Gastrocnemius medialis (tissue), 4 donors: ENCODE results near the gene WDHD1. TPM values are rescaled to one million over a fixed set of nuclear protein-coding genes. Genes with fewer than 3 reads are reported as not detected.
A peak's percentile ranks its signal among the peaks of the same experiment; 100 is the strongest.

Source experiments
- ATAC-seq, 2 donors: fragments of 150-250 bp; one replicate each; pipeline ENCODE4 v1.9.1; 2016
- DNase-seq, 2 donors: peaks; one replicate each; pipeline ENCODE4 v3.0.0-alpha.2; 2019
- H3K27ac ChIP-seq, 4 donors: fragments of 200-600 bp; sonication (generic); 1 replicate in 1 of 4; 2 replicates in 3 of 4; pipeline ENCODE4 v1.5.1; 2016 to 2018; ENCODE audit warnings: mild to moderate bottlenecking in 2 of 4, moderate library complexity in 1 of 4
- H3K27me3 ChIP-seq, 3 donors: fragments of 200-600 bp; sonication (generic) in 2 of 3; 1 replicate in 1 of 3; 2 replicates in 2 of 3; pipeline versions ENCODE4 v1.5.1 to v1.6.0; 2016 to 2019; ENCODE audit warnings: mild to moderate bottlenecking in 1 of 3, moderate library complexity in 1 of 3
- H3K36me3 ChIP-seq, 2 donors: fragments of 200-600 bp; sonication (generic) in 1 of 2; one replicate each; pipeline ENCODE4 v1.5.1; 2017 to 2018
- H3K4me1 ChIP-seq, 2 donors: fragments of 200-600 bp; sonication (generic) in 1 of 2; one replicate each; pipeline ENCODE4 v1.5.1; 2016 to 2017; ENCODE audit warnings: mild to moderate bottlenecking in 2 of 2
- H3K4me3 ChIP-seq, 4 donors: fragments of 200-600 bp; sonication (generic) in 3 of 4; 1 replicate in 1 of 4; 2 replicates in 3 of 4; pipeline ENCODE4 v1.5.1; 2016 to 2019; ENCODE audit warnings: mild to moderate bottlenecking in 2 of 4
- H3K9me3 ChIP-seq, 3 donors: fragments of 200-600 bp; sonication (generic) in 2 of 3; 1 replicate in 1 of 3; 2 replicates in 2 of 3; pipeline ENCODE4 v1.5.1; 2016 to 2019
- POLR2A ChIP-seq, 2 donors: fragments of 450-650 bp; IDR thresholded peaks; one replicate each; pipeline ENCODE4 v1.6.1; 2017; ENCODE audit warnings: antibody characterized with exemption in 2 of 2, mild to moderate bottlenecking in 2 of 2, moderate library complexity in 2 of 2
- in situ Hi-C, 4 donors: fragments of 200-750 bp; cut with MboI; loops; one replicate each; pipeline versions ENCODE4 v1.15.0 to v1.8.0; 2017; ENCODE audit warnings: low sequenced_read_pairs in 4 of 4
- intact Hi-C: fragments of 100-400 bp; cut with DNase I; formaldehyde crosslinking; loops from one replicate; pipeline ENCODE4 v1.15.1; 2023; ENCODE audit warnings: low total_unique reads
- total RNA-seq, 4 donors: library from RNA; depleted of rRNA; stranded (reverse); fragments of >200 nt; gene quantifications; one replicate each; pipeline versions ENCODE4 v1.1.0 to v1.2.3, GENCODE V29; 2016
- TF ChIP-seq, protein P1 (sequence below), 5 experiments: fragments of 450-650 bp in 3 of 5; fragments of 200-600 bp in 2 of 5; sonication (generic) in 2 of 5; IDR thresholded peaks in 4 of 5; conservative IDR thresholded peaks in 1 of 5; 1 replicate in 4 of 5; 2 replicates in 1 of 5; pipeline ENCODE4 v1.5.1; 2016 to 2019; ENCODE audit warnings: antibody characterized with exemption in 5 of 5, mild to moderate bottlenecking in 3 of 5, moderate library complexity in 3 of 5

The WDHD1 gene, protein sequence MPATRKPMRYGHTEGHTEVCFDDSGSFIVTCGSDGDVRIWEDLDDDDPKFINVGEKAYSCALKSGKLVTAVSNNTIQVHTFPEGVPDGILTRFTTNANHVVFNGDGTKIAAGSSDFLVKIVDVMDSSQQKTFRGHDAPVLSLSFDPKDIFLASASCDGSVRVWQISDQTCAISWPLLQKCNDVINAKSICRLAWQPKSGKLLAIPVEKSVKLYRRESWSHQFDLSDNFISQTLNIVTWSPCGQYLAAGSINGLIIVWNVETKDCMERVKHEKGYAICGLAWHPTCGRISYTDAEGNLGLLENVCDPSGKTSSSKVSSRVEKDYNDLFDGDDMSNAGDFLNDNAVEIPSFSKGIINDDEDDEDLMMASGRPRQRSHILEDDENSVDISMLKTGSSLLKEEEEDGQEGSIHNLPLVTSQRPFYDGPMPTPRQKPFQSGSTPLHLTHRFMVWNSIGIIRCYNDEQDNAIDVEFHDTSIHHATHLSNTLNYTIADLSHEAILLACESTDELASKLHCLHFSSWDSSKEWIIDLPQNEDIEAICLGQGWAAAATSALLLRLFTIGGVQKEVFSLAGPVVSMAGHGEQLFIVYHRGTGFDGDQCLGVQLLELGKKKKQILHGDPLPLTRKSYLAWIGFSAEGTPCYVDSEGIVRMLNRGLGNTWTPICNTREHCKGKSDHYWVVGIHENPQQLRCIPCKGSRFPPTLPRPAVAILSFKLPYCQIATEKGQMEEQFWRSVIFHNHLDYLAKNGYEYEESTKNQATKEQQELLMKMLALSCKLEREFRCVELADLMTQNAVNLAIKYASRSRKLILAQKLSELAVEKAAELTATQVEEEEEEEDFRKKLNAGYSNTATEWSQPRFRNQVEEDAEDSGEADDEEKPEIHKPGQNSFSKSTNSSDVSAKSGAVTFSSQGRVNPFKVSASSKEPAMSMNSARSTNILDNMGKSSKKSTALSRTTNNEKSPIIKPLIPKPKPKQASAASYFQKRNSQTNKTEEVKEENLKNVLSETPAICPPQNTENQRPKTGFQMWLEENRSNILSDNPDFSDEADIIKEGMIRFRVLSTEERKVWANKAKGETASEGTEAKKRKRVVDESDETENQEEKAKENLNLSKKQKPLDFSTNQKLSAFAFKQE
- total RNA-seq = 1 to 10 TPM in 2 of 4 donors, under 1 TPM in 2; 0.72 to 1.2 (median 1.0) TPM

DNA sequence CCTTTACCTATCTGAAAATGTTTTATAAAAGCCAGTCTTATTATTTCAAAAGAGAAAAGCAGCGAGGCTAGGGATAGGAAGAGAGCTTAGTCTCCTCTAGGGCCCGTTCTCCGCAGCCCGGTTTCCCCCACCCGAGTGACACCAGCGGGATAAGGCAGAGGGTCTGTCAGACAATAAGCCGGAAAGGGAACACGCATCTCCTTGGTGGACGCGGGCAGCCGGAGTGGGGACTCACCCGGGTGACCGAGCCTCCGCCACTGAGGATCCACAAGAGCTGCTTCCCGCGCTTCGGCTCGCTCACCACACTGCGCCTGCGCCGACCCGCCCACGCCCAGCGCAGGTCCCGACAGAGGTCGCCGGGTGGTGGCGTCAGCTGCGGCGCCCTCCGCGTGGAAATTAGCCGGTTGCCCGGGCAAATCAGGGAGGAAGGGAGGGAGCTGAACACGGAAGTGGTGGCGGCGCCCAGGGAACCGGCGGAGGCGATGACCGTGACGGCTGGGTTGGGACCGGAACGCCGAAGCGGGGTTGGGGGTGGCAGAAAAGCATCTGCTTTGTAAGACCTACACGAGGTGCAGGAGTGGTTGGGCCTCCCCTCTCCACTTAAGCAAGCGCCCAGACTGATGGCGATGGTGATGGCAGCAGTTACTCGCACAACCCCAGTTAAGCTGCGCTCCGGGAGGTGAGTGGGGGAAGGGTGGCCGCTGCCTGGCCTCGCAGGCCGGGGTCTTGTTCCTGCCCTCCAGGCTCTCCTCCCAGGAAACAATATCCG lies at the start of gene WDHD1, which contains the start of gene SOCS4:
Gene WDHD1, minus strand, starts transcription at position 307 of the 769 bp plus-strand sequence. CDS start 312 bp downstream, outside the sequence.
Gene SOCS4, plus strand, starts transcription at position 444 of the 769 bp plus-strand sequence. CDS start 15,806 bp downstream, outside the sequence.
- no peaks in the 10 kb centered on the region for H3K27me3 ChIP-seq
- no peaks in the 10 kb centered on the region for H3K9me3 ChIP-seq
- TF ChIP-seq, protein P1, sequence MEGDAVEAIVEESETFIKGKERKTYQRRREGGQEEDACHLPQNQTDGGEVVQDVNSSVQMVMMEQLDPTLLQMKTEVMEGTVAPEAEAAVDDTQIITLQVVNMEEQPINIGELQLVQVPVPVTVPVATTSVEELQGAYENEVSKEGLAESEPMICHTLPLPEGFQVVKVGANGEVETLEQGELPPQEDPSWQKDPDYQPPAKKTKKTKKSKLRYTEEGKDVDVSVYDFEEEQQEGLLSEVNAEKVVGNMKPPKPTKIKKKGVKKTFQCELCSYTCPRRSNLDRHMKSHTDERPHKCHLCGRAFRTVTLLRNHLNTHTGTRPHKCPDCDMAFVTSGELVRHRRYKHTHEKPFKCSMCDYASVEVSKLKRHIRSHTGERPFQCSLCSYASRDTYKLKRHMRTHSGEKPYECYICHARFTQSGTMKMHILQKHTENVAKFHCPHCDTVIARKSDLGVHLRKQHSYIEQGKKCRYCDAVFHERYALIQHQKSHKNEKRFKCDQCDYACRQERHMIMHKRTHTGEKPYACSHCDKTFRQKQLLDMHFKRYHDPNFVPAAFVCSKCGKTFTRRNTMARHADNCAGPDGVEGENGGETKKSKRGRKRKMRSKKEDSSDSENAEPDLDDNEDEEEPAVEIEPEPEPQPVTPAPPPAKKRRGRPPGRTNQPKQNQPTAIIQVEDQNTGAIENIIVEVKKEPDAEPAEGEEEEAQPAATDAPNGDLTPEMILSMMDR (IDR thresholded peaks at IDR 0.05 in 4 of 5, conservative IDR thresholded peaks at IDR 0.05 in 1 of 5) = peak in 3 of 5 experiments; percentile 21 to 24 (median 22)
- TF ChIP-seq POLR2A (IDR thresholded peaks at IDR 0.05) = peak; percentile 61 to 65
- peak; percentile 91 for DNase-seq
- in situ Hi-C loops = no loop called here
- H3K27ac ChIP-seq = peak within 1 kb of the TSS; percentile 84 to 94 (median 88)
- intact Hi-C loops = loop anchor here (1.0 to 10.0 kb wide), 2 partner anchors 25 to 122 kb away; partner anchors contain the start of gene GCH1
- peak within 1 kb of the TSS; percentile 75 to 85 (median 80) for H3K4me3 ChIP-seq
- ATAC-seq = peak; percentile 99
- H3K4me1 ChIP-seq = peaks cover 25 to 29% of the 10 kb centered on the region in 2 donors
- H3K36me3 ChIP-seq = no peaks in the 10 kb centered on the region

DNA sequence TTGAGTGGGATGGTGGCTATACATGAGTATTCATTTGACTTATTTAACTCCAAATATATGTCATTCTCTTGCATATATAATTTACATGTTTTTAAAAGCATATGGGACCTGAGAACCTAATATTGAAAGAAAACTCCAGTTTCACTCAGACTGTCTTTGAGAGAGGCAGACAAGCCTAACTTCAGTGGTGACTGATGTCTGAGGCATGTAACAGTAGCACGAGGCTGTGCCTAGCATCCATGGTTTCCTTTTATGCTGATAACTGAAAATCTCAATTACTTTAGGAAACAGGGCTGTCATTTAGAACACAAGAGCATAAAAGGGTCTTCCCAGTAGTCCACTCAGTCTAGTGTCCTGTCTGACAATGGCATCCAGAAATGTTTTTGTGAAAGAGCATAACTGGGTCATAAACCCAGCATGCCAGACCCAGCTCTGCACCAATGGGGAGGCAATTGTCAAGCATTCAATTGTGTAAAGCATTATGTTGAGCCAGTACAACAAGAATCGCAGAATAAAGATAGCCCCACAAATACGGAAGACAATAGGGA lies 48.8 kb upstream of the WDHD1 start:
- in situ Hi-C loops = loop anchor here in 1 of 4 donors (25.0 kb wide), 1 partner anchor 362 kb away; the partner anchor contains the start of gene TBPL2

DNA sequence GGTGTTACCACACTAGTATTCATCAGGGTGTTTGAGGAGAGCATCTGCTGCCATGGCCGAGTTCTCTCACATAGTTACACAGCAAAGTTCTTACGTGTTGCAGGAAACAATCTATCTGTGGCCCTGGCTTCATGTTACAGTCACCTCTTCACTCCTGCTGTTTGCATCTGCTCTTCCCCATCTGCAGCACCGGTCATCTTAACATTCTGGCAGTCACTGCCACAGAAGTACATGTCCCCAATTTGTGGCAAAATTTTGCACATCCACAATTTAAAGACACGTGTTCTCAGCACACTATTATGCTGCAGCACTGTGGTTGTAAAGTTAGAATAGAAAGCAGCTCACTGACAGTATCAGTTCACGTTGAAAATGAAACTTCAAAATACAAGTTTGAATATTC lies 47.8 kb upstream of the WDHD1 start:
- in situ Hi-C loops (loop anchor here in 1 of 4 donors (25.0 kb wide), 1 partner anchor 363 kb away; the partner anchor contains the start of gene TBPL2), intact Hi-C loops (no loop called here)
- no peaks in the 10 kb centered on the region for H3K36me3 ChIP-seq
- no peaks in the 10 kb centered on the region for H3K9me3 ChIP-seq
- H3K27ac ChIP-seq = no peak overlapping the region
- no peaks in the 10 kb centered on the region for H3K27me3 ChIP-seq
- no peak for DNase-seq
- H3K4me3 ChIP-seq = no peak overlapping the region
- TF ChIP-seq, protein P1 (IDR thresholded peaks at IDR 0.05 in 4 of 5, conservative IDR thresholded peaks at IDR 0.05 in 1 of 5) = no peak
- no peak for TF ChIP-seq POLR2A (IDR thresholded peaks at IDR 0.05)
- H3K4me1 ChIP-seq = peaks cover 12 to 13% of the 10 kb centered on the region in 2 donors
- no peak for ATAC-seq

More for the DNA sequence above, 48.8 kb upstream of the WDHD1 start:
- DNase-seq = no peak
- Histone ChIP-seq H3K4me1 (peaks cover 12 to 13% of the 10 kb centered on the region in 2 donors), H3K27ac (no peak overlapping the region), H3K36me3 (no peaks in the 10 kb centered on the region), H3K9me3 (no peaks in the 10 kb centered on the region), H3K4me3 (no peak overlapping the region), H3K27me3 (no peaks in the 10 kb centered on the region)
- TF ChIP-seq, protein P1 (IDR thresholded peaks at IDR 0.05 in 4 of 5, conservative IDR thresholded peaks at IDR 0.05 in 1 of 5) = no peak
- TF ChIP-seq POLR2A (IDR thresholded peaks at IDR 0.05) = no peak
- no peak for ATAC-seq
- intact Hi-C loops = no loop called here
